ENCODE results near the gene CYB5RL.
"Not testable (repeated sequence)": the region's sequence is repeated elsewhere in the genome, so short reads cannot be mapped to it uniquely, and the experiment has no call there.

Gene CYB5RL

DNA sequence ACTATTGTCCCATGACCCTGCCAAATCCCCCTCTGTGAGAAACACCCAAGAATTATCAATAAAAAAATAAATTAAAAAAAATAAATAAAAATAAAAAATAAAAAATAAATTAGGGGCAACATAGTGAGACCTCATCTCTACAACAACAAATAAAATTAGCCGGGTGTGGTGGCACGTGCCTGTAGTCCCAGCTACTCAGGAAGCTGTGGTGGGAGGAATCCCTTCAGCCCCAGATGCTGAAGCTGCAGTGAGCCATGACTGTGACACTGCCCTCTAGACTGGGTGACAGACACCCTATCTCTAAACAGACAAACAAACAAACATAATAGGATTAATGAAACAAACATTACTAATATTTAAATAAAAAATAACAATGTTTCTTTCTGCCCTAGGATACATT, 34.5 kb upstream of the CYB5RL start:
- H3K4me1 Mint-ChIP-seq (ENCODE audit: low read depth in 2 of 2) = peaks cover 15 to 17% of the 10 kb centered on the region in 2 donors
- no peaks in the 10 kb centered on the region for H3K9me3 Mint-ChIP-seq
- DNase-seq (no peak), ATAC-seq (replicated peaks) (no peak)
- no peak overlapping the region for H3K27ac Mint-ChIP-seq
- no peaks in the 10 kb centered on the region for H3K27me3 Mint-ChIP-seq
- H3K4me3 Mint-ChIP-seq = no peak overlapping the region
- H3K36me3 Mint-ChIP-seq (ENCODE audit: insufficient read depth) = peaks cover 39% of the 10 kb centered on the region

DNA sequence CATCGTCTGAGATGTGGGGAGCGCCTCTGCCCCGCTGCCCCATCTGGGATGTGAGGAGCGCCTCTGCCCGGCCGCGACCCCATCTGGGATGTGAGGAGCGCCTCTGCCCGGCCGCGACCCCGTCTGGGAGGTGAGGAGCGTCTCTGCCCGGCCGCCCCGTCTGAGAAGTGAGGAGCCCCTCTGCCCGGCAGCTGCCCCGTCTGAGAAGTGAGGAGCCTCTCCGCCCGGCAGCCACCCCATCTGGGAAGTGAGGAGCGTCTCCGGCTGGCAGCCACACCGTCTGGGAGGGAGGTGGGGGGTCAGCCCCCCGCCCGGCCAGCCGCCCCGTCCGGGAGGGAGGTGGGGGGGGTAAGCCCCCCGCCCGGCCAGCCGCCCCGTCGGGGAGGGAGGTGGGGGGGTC, 33.4 kb upstream of the CYB5RL start:
- peaks cover 18 to 20% of the 10 kb centered on the region in 2 donors for H3K4me1 Mint-ChIP-seq (ENCODE audit: low read depth in 2 of 2)
- H3K27ac Mint-ChIP-seq; DNase-seq; H3K27me3 Mint-ChIP-seq; H3K9me3 Mint-ChIP-seq; H3K4me3 Mint-ChIP-seq; ATAC-seq (replicated peaks): not testable (repeated sequence)
- H3K36me3 Mint-ChIP-seq (ENCODE audit: insufficient read depth) = peaks cover 36% of the 10 kb centered on the region

DNA sequence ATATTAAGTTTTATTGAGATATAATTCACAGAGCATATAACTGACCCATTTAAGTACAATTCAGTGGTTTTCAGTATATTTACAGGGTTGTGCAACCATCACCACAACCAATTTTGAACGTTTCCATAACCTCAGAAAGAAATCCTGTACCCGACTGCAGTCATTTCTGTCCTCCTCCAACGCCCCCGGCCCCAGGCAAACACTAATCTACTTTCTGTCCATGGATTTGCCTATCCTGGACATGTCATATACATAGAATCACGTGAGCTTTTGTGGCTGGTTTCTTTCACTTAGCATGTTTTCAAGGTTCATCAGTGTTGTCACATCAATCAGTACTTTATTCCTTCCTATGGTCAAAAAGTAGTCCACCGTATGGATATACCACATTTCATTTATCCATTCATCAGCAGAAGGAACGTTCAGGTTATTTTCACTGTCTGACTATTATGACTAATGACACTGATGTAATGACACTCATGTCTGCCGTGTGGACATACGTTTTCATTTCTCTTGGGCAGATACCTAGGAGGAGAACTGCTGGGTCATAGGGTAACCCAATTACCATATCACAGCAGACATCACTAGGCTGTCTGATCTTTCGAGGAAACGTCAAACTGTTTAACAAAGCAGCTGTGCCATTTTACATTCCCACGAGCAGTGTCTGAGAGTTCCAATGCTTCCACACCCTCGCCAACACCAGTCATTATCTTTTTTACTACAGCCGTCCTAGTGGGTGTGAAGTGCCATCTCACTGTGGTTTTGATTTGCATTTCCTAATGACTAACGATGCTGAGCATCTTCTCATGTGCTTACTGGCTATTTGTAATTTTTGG, 30.9 kb upstream of the CYB5RL start:
- Mint-ChIP-seq H3K27me3 (no peaks in the 10 kb centered on the region), H3K27ac (peak overlapping the region; percentile 28 to 87), H3K4me1 (ENCODE audit: low read depth in 2 of 2) (peaks cover 18 to 20% of the 10 kb centered on the region in 2 donors), H3K36me3 (ENCODE audit: insufficient read depth) (peaks cover 25% of the 10 kb centered on the region), H3K4me3 (peak overlapping the region in 1 of 2 donors; percentile 11), H3K9me3 (no peaks in the 10 kb centered on the region)
- DNase-seq = peak in 1 of 3 experiments; percentile 12
- ATAC-seq (replicated peaks) = peak; percentile 75

DNA sequence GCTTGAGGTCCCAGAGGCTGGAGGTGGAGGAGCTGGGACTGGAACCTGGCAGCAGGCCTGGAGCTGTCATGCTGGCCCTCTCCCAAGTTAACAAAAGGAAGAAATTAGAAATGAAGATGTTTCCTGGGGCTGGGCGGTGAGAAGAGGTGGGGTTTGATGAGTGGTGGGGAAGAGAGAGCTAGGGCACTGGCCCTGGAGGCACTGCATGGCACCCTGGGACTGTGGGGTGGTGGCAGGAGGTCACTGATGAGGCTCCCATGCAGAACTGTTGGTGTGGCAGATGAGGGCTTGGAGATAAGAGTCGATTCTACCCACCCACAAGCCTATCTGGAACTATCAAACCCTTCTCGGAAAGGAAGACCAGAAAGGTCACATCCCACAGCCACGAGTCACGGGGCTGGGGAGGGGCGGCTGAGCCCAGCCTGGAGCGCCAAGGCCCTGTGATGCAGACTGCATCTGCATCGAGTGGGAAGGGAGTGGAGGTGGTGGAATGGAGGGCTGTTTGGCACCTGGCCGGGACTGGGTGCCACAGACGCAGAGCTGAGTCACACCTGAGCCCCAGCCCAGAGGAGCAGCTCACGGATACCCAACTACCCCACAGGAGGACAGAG, 29.6 kb upstream of the CYB5RL start:
- H3K27me3 Mint-ChIP-seq = no peaks in the 10 kb centered on the region
- H3K36me3 Mint-ChIP-seq (ENCODE audit: insufficient read depth) = peaks cover 22% of the 10 kb centered on the region
- peak overlapping the region in 1 of 2 donors; percentile 87 for H3K27ac Mint-ChIP-seq
- peaks cover 18 to 20% of the 10 kb centered on the region in 2 donors for H3K4me1 Mint-ChIP-seq (ENCODE audit: low read depth in 2 of 2)
- peak overlapping the region; percentile 4 to 28 for H3K4me3 Mint-ChIP-seq
- ATAC-seq (replicated peaks) (peak; percentile 32), DNase-seq (no peak)
- no peaks in the 10 kb centered on the region for H3K9me3 Mint-ChIP-seq

DNA sequence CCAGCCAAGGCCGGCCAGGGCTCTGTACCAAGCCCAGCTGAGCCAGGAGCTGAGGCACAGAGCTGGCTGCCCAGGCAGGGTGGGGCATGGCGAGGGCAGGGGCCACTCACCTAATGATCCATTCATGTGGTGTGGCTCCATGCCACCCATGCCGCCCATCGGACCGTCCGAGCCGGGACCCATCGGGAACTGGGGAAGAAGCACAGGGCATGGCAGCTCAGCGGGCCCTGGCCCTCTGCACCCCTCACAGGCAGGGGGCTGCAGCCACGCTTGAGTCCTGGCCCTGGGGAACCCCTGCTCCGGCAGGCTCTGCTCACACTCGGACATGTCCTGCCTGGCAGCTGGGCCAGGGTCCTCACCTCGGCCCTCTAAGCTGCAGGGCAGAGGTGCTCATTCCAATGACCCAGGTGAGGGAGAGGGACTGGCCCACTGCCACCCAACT, 28.8 kb upstream of the CYB5RL start:
- H3K27me3 Mint-ChIP-seq = no peaks in the 10 kb centered on the region
- ATAC-seq (replicated peaks) = no peak
- peaks cover 18 to 22% of the 10 kb centered on the region in 2 donors for H3K4me1 Mint-ChIP-seq (ENCODE audit: low read depth in 2 of 2)
- DNase-seq = no peak
- peaks cover 21% of the 10 kb centered on the region for H3K36me3 Mint-ChIP-seq (ENCODE audit: insufficient read depth)
- H3K4me3 Mint-ChIP-seq = peak overlapping the region in 1 of 2 donors; percentile 28
- H3K27ac Mint-ChIP-seq = no peak overlapping the region
- no peaks in the 10 kb centered on the region for H3K9me3 Mint-ChIP-seq

DNA sequence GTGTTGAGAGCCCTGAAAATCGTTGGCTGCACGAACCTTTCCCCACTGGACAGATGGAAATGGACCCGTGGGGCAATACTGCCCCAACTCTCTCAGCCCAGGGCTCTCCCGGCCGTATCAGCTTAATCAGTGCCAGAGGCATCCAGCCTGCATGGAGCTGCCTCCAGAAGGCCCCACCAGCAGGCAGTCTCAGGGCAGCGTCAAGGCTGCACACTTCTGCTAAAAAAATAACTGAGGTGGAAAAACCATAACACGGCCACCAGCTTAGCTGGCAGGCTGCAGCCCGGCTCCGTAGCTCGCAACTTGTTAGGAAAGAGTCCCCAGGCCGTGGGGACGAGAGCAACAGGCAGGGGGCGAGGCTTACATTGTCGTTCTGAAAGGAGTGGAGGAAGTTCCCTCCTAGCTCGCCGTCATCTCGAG, 28.1 kb upstream of the CYB5RL start:
- Mint-ChIP-seq H3K27ac (peak overlapping the region; percentile 71 to 76), H3K9me3 (no peaks in the 10 kb centered on the region), H3K36me3 (ENCODE audit: insufficient read depth) (peaks cover 21% of the 10 kb centered on the region)

DNA sequence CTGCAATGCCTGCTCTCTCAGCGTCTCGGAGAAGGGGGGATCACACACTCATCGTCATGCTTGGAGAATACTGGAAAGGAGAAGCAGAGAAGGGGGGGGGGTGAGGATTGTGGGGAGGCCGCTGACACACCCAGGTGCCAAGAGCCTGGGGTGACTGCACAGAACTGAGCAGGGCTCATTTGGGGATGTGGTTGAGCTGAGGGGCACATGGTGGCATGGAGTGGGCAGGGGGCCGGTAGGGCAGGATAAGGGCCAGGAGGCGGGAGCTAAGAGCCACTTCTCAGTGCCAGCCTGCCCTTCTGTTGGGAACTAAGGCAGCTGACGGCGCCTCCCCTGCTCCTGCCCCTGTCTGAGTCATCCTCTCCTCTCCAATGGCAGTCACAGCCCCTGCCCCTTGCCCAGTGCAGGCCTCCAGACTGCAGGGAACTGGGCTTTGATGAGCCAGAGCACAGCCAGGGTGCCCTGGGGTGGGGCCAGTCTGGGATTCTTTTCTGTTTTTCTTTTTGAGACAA, 27.3 kb upstream of the CYB5RL start:
- H3K36me3 Mint-ChIP-seq (ENCODE audit: insufficient read depth) = peaks cover 21% of the 10 kb centered on the region
- H3K9me3 Mint-ChIP-seq = no peaks in the 10 kb centered on the region
- DNase-seq (no peak), ATAC-seq (replicated peaks) (no peak)
- H3K27me3 Mint-ChIP-seq = no peaks in the 10 kb centered on the region
- peaks cover 18 to 24% of the 10 kb centered on the region in 2 donors for H3K4me1 Mint-ChIP-seq (ENCODE audit: low read depth in 2 of 2)
- H3K4me3 Mint-ChIP-seq = no peak overlapping the region
- H3K27ac Mint-ChIP-seq = peak overlapping the region; percentile 71 to 76

More for the DNA sequence above, 28.1 kb upstream of the CYB5RL start:
- H3K4me3 Mint-ChIP-seq = no peak overlapping the region
- ATAC-seq (replicated peaks) (no peak), DNase-seq (no peak)
- H3K4me1 Mint-ChIP-seq (ENCODE audit: low read depth in 2 of 2) = peaks cover 18 to 24% of the 10 kb centered on the region in 2 donors
- H3K27me3 Mint-ChIP-seq = no peaks in the 10 kb centered on the region

DNA sequence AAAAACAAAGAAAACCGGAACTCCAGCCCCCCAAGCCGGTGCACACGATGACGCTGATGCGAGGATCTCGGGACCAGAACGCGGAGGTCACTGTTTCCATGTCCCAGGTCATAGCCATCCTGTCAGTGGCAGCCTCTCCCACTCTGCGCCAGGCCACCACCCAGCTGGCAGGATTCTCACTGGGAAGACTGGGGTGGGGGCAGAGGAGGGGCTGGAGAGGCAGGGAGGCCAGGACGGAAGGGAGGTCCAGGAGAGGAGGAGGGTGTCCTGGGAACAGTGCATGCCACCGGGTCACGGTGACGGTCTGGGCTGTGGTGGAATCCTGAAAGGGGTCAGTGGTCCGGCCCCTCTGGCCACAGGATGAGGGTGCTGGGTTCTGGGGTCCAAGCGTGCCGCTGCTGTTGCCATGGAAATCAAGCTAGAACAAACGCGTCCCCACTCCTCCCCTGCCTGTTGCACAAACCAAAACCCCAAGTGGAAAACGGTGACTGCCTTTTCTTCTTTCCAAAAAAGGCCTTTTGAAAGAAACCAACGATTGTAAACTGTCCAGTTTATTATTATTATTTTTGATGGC, 26.2 kb upstream of the CYB5RL start:
- H3K4me3 Mint-ChIP-seq = no peak overlapping the region
- no peaks in the 10 kb centered on the region for H3K27me3 Mint-ChIP-seq
- peaks cover 15 to 23% of the 10 kb centered on the region in 2 donors for H3K4me1 Mint-ChIP-seq (ENCODE audit: low read depth in 2 of 2)
- peaks cover 23% of the 10 kb centered on the region for H3K36me3 Mint-ChIP-seq (ENCODE audit: insufficient read depth)
- DNase-seq = no peak
- ATAC-seq (replicated peaks) = no peak
- peak overlapping the region; percentile 1 to 41 for H3K27ac Mint-ChIP-seq
- no peaks in the 10 kb centered on the region for H3K9me3 Mint-ChIP-seq

DNA sequence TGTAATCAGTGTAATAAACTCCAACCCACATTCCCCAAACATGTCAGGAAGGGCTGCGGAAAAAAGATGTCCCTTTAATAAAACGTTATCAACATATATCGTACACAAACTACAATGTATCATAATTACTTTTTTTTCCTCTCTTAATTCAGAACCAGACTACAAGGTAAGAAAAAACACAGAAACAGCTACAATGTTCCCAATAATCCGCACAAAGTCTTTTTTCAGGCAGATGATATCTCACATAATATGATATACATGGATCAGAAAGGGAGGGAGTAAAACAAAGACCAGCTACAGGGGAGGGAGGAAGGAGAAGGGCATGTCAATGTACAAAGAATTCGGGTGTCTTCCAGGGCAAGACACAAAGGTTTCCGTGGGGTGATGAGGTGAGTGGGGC, 25.5 kb upstream of the CYB5RL start:
- peaks cover 8 to 16% of the 10 kb centered on the region in 2 donors for H3K4me1 Mint-ChIP-seq (ENCODE audit: low read depth in 2 of 2)
- no peak overlapping the region for H3K4me3 Mint-ChIP-seq
- H3K27ac Mint-ChIP-seq = peak overlapping the region; percentile 1 to 52
- H3K27me3 Mint-ChIP-seq = no peaks in the 10 kb centered on the region
- no peak for ATAC-seq (replicated peaks)
- peaks cover 23% of the 10 kb centered on the region for H3K36me3 Mint-ChIP-seq (ENCODE audit: insufficient read depth)
- DNase-seq = no peak
- no peaks in the 10 kb centered on the region for H3K9me3 Mint-ChIP-seq

DNA sequence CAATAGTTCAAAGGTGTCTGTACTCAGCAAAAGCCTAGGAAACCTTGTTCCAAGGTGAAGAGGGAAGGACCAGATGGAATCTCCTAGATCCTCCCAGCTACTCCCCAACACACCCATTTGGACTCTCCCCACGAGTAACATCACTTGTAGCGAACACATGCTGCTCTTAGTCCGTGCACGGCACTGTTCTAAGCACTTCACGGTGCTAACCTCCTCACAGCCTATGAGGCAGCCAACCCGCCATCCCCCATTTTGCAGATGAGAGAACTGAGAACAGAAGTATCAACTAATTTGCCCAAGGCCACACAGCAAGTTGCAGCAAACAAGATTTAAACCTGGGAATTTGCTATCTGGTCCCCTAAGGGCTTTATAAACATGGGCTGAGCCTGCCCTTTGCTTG, 24.4 kb upstream of the CYB5RL start:
- Mint-ChIP-seq H3K4me3 (no peak overlapping the region), H3K9me3 (no peaks in the 10 kb centered on the region), H3K27ac (peak overlapping the region; percentile 52 to 83), H3K27me3 (no peaks in the 10 kb centered on the region), H3K36me3 (ENCODE audit: insufficient read depth) (peaks cover 26% of the 10 kb centered on the region), H3K4me1 (ENCODE audit: low read depth in 2 of 2) (peaks cover 3 to 11% of the 10 kb centered on the region in 2 donors)
- ATAC-seq (replicated peaks) (no peak), DNase-seq (no peak)

DNA sequence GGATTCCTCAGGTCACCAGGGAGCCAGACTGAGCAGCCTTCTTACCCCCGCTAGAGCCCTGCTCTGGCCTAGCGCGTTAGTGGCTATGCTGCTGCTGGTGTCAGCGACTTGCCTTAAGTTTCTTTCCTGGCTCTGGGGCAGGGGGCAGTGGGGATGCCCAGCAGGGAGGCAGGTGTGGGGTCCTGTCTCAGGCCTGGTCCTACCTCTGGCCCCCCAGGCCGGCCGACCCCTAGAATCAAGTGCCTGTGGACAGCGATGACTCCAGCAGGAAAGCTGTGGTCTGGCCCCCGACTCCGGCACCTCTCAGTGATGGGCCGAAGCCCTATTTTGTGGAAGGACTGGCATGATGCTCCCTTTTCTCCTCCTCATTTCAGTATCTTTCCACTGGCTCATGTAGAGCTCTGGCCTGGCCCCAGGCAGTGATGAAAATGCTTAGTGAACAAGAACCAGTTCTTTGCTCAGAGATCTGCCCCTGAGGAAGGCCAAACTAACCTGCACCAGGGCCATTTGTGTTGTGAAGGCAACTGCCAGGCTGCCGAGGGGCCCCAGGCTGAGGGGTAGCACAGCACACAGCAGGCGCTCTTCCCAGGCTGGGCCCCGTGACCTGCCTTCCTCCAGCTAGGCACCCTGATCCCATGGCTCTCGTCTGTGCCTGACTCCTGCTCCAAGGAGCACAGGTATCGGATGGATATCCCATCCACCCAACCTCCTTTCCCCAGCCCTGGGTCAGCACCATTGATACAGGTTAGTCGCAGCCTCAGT, 23.8 kb upstream of the CYB5RL start:
- no peak for ATAC-seq (replicated peaks)

DNA sequence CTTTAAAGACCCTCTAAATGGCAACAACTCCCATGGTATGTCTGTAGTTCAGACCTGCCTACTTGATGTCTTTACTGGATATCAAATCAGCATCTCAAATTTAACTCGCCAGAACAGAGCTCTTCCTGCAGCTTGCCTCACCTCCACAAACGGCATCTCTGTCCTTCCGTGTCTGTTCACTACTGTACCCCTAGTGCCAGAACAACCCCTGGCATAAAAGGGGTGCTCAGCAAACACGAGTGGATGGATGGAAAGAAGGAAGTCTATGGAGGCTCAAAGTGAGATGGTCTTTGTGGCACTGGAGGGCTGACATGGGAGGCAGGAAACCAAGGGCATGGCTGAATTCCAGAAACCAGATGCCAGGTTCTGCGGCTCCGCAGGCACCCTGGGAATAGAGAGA, 22.9 kb upstream of the CYB5RL start:
- no peak overlapping the region for H3K4me3 Mint-ChIP-seq
- H3K4me1 Mint-ChIP-seq (ENCODE audit: low read depth in 2 of 2) = peaks cover 4 to 7% of the 10 kb centered on the region in 2 donors
- peak overlapping the region; percentile 30 to 56 for H3K27ac Mint-ChIP-seq
- no peak for ATAC-seq (replicated peaks)
- H3K36me3 Mint-ChIP-seq (ENCODE audit: insufficient read depth) = peaks cover 32% of the 10 kb centered on the region
- no peaks in the 10 kb centered on the region for H3K9me3 Mint-ChIP-seq
- no peaks in the 10 kb centered on the region for H3K27me3 Mint-ChIP-seq
- no peak for DNase-seq

More for the DNA sequence above, 23.8 kb upstream of the CYB5RL start:
- Mint-ChIP-seq H3K4me1 (ENCODE audit: low read depth in 2 of 2) (peaks cover 1 to 7% of the 10 kb centered on the region in 2 donors), H3K27me3 (no peaks in the 10 kb centered on the region), H3K27ac (peak overlapping the region; percentile 30 to 83), H3K36me3 (ENCODE audit: insufficient read depth) (peaks cover 25% of the 10 kb centered on the region), H3K4me3 (no peak overlapping the region), H3K9me3 (no peaks in the 10 kb centered on the region)
- DNase-seq = no peak

Data from effector memory CD8-positive, alpha-beta T cell (primary cell).